A549 (cell line): ENCODE data around the gene CDK14. TPM values are rescaled to one million over a fixed set of nuclear protein-coding genes. Genes with fewer than 3 reads are reported as not detected.

Experiments used
- ATAC-seq, 2 experiments: fragments of 200-7000 bp in 1 of 2; fragments of >200 bp in 1 of 2; cut with Nextera tagmentation in 1 of 2; cut with Tn5 transposase in 1 of 2; 3 replicates each; pipeline versions ENCODE4 v1.8.0 to v1.9.1; 2018 to 2020; ENCODE audit warnings: mild to moderate bottlenecking in 1 of 2, moderate library complexity in 1 of 2
- CTCF ChIA-PET: fragments of 300-600 bp; sonication (Branson Sonifier 250); formaldehyde crosslinking; extraction: SDS; loops from one replicate; lab custom pipeline; 2021; ENCODE audit warnings: antibody characterized with exemption, inconsistent platforms; lab: Yijun Ruan, JAX
- POLR2A ChIA-PET: fragments of 350-600 bp; formaldehyde crosslinking; extraction: SDS; loops from one replicate; lab custom pipeline; 2021; ENCODE audit warnings: antibody characterized with exemption, inconsistent platforms; lab: Yijun Ruan, JAX
- DNase-seq, 2 experiments: peaks; one replicate each; pipeline versions ENCODE4 v3.0.0 to v3.0.0-alpha.2; 2011 to 2016; ENCODE audit warnings: low read depth in 1 of 2, low spot score in 1 of 2
- FAIRE-seq: peaks from 2 replicates; lab custom pipeline; 2011; peaks lifted over from hg19 to GRCh38; lab: Jason Lieb, UNC
- H3K27ac ChIP-seq, 2 experiments: fragments of >200 bp; sonication (Bioruptor Twin); formaldehyde crosslinking; 3 replicates each; pipeline ENCODE4 v1.5.1; 2016 to 2017
- H3K4me1 ChIP-seq: fragments of >200 bp; sonication (Bioruptor Twin); formaldehyde crosslinking; 3 replicates; pipeline ENCODE4 v1.6.1; 2016
- H3K4me2 ChIP-seq: fragments of >200 bp; sonication (Bioruptor Twin); formaldehyde crosslinking; 3 replicates; pipeline ENCODE4 v1.6.1; 2016
- H3K4me3 ChIP-seq: fragments of >200 bp; sonication (Bioruptor Twin); formaldehyde crosslinking; 3 replicates; pipeline ENCODE4 v1.5.1; 2016
- H3K9me3 ChIP-seq: fragments of >200 bp; sonication (Bioruptor Twin); formaldehyde crosslinking; 3 replicates; pipeline ENCODE4 v1.6.1; 2016
- CBX8 ChIP-seq: fragments of 200-600 bp; sonication (generic); IDR thresholded peaks from 2 replicates; pipeline ENCODE4 v1.6.1; 2016
- CEBPB ChIP-seq, 2 experiments: fragments of >200 bp in 1 of 2; sonication (Bioruptor Twin) in 1 of 2; formaldehyde crosslinking in 1 of 2; IDR thresholded peaks; 2 replicates each; pipeline ENCODE4 v1.6.1; 2012 to 2016
- CTCF ChIP-seq: fragments of >200 bp; sonication (Bioruptor Twin); formaldehyde crosslinking; IDR thresholded peaks from 3 replicates; pipeline ENCODE4 v1.5.1; 2016
- E2F6 ChIP-seq: IDR thresholded peaks from 2 replicates; pipeline ENCODE4 v1.6.1; 2012; ENCODE audit warnings: low read depth, borderline replicate concordance
- EP300 ChIP-seq, 2 experiments: fragments of >200 bp; sonication (Bioruptor Twin); formaldehyde crosslinking; IDR thresholded peaks; 2 replicates in 1 of 2; 3 replicates in 1 of 2; pipeline ENCODE4 v1.6.1; 2016 to 2017
- ESRRA ChIP-seq: fragments of 150-350 bp; IDR thresholded peaks from 2 replicates; pipeline ENCODE4 v1.6.1; 2014; ENCODE audit warnings: mild to moderate bottlenecking, low read length, borderline replicate concordance
- FOSL2 ChIP-seq, 2 experiments: fragments of 450-650 bp in 1 of 2; fragments of >200 bp in 1 of 2; sonication (Bioruptor Twin) in 1 of 2; formaldehyde crosslinking; IDR thresholded peaks; 2 replicates each; pipeline versions ENCODE4 v1.5.0 to v1.6.1; 2016 to 2020; ENCODE audit warnings: mild to moderate bottlenecking in 1 of 2, moderate library complexity in 1 of 2
- FOXS1 ChIP-seq: fragments of 250-450 bp; sonication (Bioruptor Pico); IDR thresholded peaks from 2 replicates; pipeline ENCODE4 v1.5.0; 2020; ENCODE audit warnings: mild to moderate bottlenecking, moderate library complexity
- GATA3 ChIP-seq: IDR thresholded peaks from 2 replicates; pipeline ENCODE4 v1.6.1; 2012; ENCODE audit warnings: borderline replicate concordance
- HES2 ChIP-seq: fragments of >200 bp; sonication (Bioruptor Twin); formaldehyde crosslinking; IDR thresholded peaks from 2 replicates; pipeline ENCODE4 v1.6.1; 2016
- HEYL ChIP-seq: fragments of 250-450 bp; sonication (Bioruptor Pico); IDR thresholded peaks from 2 replicates; pipeline ENCODE4 v1.8.0; 2021; ENCODE audit warnings: mild to moderate bottlenecking, moderate library complexity
- HOXB13 ChIP-seq: fragments of 250-450 bp; sonication (Bioruptor Pico); IDR thresholded peaks from 2 replicates; pipeline ENCODE4 v1.5.0; 2020; ENCODE audit warnings: low read depth, mild to moderate bottlenecking, moderate library complexity
- HOXB5 ChIP-seq: fragments of 250-450 bp; sonication (Bioruptor Pico); IDR thresholded peaks from 2 replicates; pipeline ENCODE4 v1.5.0; 2020; ENCODE audit warnings: mild to moderate bottlenecking, moderate library complexity
- MYC ChIP-seq: IDR thresholded peaks from 2 replicates; pipeline ENCODE4 v1.6.1; 2012; ENCODE audit warnings: mild to moderate bottlenecking, inconsistent platforms, low read length, improper control_type of control experiment, borderline replicate concordance
- NFE2L2 ChIP-seq: fragments of 150-350 bp; conservative IDR thresholded peaks from 2 replicates; pipeline ENCODE4 v1.6.1; 2014; ENCODE audit warnings: low read length
- PBX3 ChIP-seq: IDR thresholded peaks from 2 replicates; pipeline ENCODE4 v1.6.1; 2012
- PHF8 ChIP-seq: fragments of 200-600 bp; sonication (generic); IDR thresholded peaks from 2 replicates; pipeline ENCODE4 v1.6.1; 2016; ENCODE audit warnings: low read depth, mild to moderate bottlenecking, antibody characterized with exemption, moderate library complexity, borderline replicate concordance
- POLR2AphosphoS2 ChIP-seq: conservative IDR thresholded peaks from 2 replicates; pipeline ENCODE4 v1.6.1; 2012; ENCODE audit warnings: low read length, improper control_type of control experiment, inconsistent platforms
- RCOR1 ChIP-seq: fragments of 150-350 bp; IDR thresholded peaks from 2 replicates; pipeline ENCODE4 v1.6.1; 2014; ENCODE audit warnings: antibody characterized with exemption, low read length, low read depth
- REST ChIP-seq: fragments of 200-600 bp; sonication (generic); IDR thresholded peaks from 2 replicates; pipeline ENCODE4 v1.6.1; 2016; ENCODE audit warnings: antibody characterized with exemption, mild to moderate bottlenecking, moderate library complexity
- RFX5 ChIP-seq: fragments of 450-650 bp; IDR thresholded peaks from 2 replicates; pipeline ENCODE4 v1.7.1; 2014; ENCODE audit warnings: antibody characterized with exemption, mild to moderate bottlenecking, moderate library complexity
- RNF2 ChIP-seq: fragments of 200-600 bp; sonication (generic); IDR thresholded peaks from 2 replicates; pipeline ENCODE4 v1.6.1; 2016; ENCODE audit warnings: low read depth, mild to moderate bottlenecking, antibody characterized with exemption, moderate library complexity, borderline replicate concordance
- SREBF2 ChIP-seq: fragments of 450-650 bp; IDR thresholded peaks from 2 replicates; pipeline ENCODE4 v1.6.1; 2014; ENCODE audit warnings: mild to moderate bottlenecking, moderate library complexity
- TFCP2L1 ChIP-seq: fragments of 250-450 bp; sonication (Bioruptor Pico); IDR thresholded peaks from 2 replicates; pipeline ENCODE4 v1.5.0; 2021; ENCODE audit warnings: mild to moderate bottlenecking
- ZC3H11A ChIP-seq: fragments of 450-650 bp; IDR thresholded peaks from 2 replicates; pipeline ENCODE4 v1.6.1; 2014; ENCODE audit warnings: antibody characterized with exemption, mild to moderate bottlenecking
- ZFP36 ChIP-seq: fragments of 450-650 bp; IDR thresholded peaks from 2 replicates; pipeline ENCODE4 v1.6.1; 2014; ENCODE audit warnings: borderline replicate concordance; ENCODE audit not compliant: partially characterized antibody
- WGBS: methylation state at CpG from one replicate; pipeline ENCODE4 v1.1.6; 2017; ENCODE audit errors: missing lambda C conversion rate; 5-methylcytosine and 5-hydroxymethylcytosine counted together
- polyA plus RNA-seq, 4 experiments: library from polyadenylated mRNA; depleted of rRNA in 3 of 4; stranded (reverse); fragments of >200 nt; fragmentation: RNase III in 1 of 4; extraction: RNeasy Plus Mini Kit Qiagen cat#74134 plus additional on column Dnase treatment in 1 of 4; gene quantifications; 2 replicates in 3 of 4; 3 replicates in 1 of 4; pipeline ENCODE4 v1.2.3, GENCODE V29; 2011 to 2017

Gene CDK14
- polyA plus RNA-seq, 2 of the 4 experiments (the other 2 are of a cell fraction), result 0.21 to 0.23 TPM

GRCh38 chr7:90836937-90837336, 240.8 kb downstream of the CDK14 start:
- no peak for DNase-seq
- Histone ChIP-seq H3K4me3 (no peak overlapping the region), H3K9me3 (no peaks in the 10 kb centered on the region), H3K27ac (no peak overlapping the region), H3K4me2 (no peak overlapping the region), H3K4me1 (no peaks in the 10 kb centered on the region)
- TF ChIP-seq REST (no peak), HOXB5 (CRISPR knock-in tag) (no peak), EP300 (IDR thresholded peaks at IDR 0.05) (no peak), RCOR1 (no peak), CEBPB (IDR thresholded peaks at IDR 0.05) (no peak), POLR2AphosphoS2 (no peak), RFX5 (no peak), RNF2 (no peak), PHF8 (no peak), ZC3H11A (no peak), FOSL2 (IDR thresholded peaks at IDR 0.05) (no peak), FOSL2 (CRISPR knock-in tag; IDR thresholded peaks at IDR 0.05) (no peak), CTCF (no peak), TFCP2L1 (CRISPR knock-in tag) (no peak), FOXS1 (CRISPR knock-in tag) (no peak)
- ChIA-PET POLR2A (no interaction called here), CTCF (no interaction called here)
- no peak for ATAC-seq
- 27% methylated on average over 2 of the region's 2 CpGs for WGBS
- no peak for FAIRE-seq

GRCh38 chr7:90838799-90839198, 242.7 kb downstream of the CDK14 start:
- Histone ChIP-seq H3K9me3 (no peaks in the 10 kb centered on the region), H3K4me1 (no peaks in the 10 kb centered on the region), H3K4me3 (no peak overlapping the region), H3K27ac (no peak overlapping the region), H3K4me2 (no peak overlapping the region)
- POLR2A ChIA-PET, result no interaction called here
- CTCF ChIA-PET, result no interaction called here
- 32% methylated on average over 8 of the region's 8 CpGs for WGBS
- DNase-seq (peak in 1 of 2 experiments; percentile 11), FAIRE-seq (no peak), ATAC-seq (no peak)
- TF ChIP-seq GATA3 (no peak), HEYL (CRISPR knock-in tag) (no peak), EP300 (IDR thresholded peaks at IDR 0.05) (no peak), ESRRA (no peak), POLR2AphosphoS2 (no peak), FOXS1 (CRISPR knock-in tag) (no peak), RCOR1 (no peak), PBX3 (no peak), HOXB5 (CRISPR knock-in tag) (no peak), TFCP2L1 (CRISPR knock-in tag) (no peak), E2F6 (no peak), HES2 (no peak), SREBF2 (no peak), MYC (no peak), ZC3H11A (no peak), ZFP36 (no peak), HOXB13 (CRISPR knock-in tag) (no peak), CBX8 (no peak), NFE2L2 (no peak)
